Fibroblast of villous mesenchyme (primary cell): ENCODE measurements around the gene EDARADD. TPM values are rescaled to one million over a fixed set of nuclear protein-coding genes. Genes with fewer than 3 reads are reported as not detected.
"Not testable (repeated sequence)": the region's sequence is repeated elsewhere in the genome, so short reads cannot be mapped to it uniquely, and the experiment has no call there.

ENCODE experiments used
- DNase-seq: peaks from one replicate; pipeline ENCODE4 v3.0.0-alpha.2; 2010; ENCODE audit warnings: low read depth
- H3K4me3 ChIP-seq: 2 replicates; pipeline ENCODE4 v1.5.1; 2011; ENCODE audit warnings: low read depth, mild to moderate bottlenecking, low read length
- CTCF ChIP-seq: IDR thresholded peaks from 2 replicates; pipeline ENCODE4 v1.5.1; 2012; ENCODE audit warnings: low read depth, mild to moderate bottlenecking, low read length; ENCODE audit not compliant: insufficient read depth
- total RNA-seq: library from RNA; depleted of rRNA; stranded (reverse); fragments of >200 nt; gene quantifications from 2 replicates; pipeline ENCODE4 v1.2.3, GENCODE V29; 2012

The EDARADD gene
- total RNA-seq, 1 donor: 0.43 TPM

- DNase-seq: peak; percentile 56
- no peak for TF ChIP-seq CTCF
These were observed 39.5 kb upstream of the EDARADD start for GRCh38 chr1:236354330-236355147.

GRCh38 chr1:236356141-236356540, 37.9 kb upstream of the EDARADD start:
- TF ChIP-seq CTCF: no peak
- H3K4me3 ChIP-seq: no peak overlapping the region
- no peak for DNase-seq

More at GRCh38 chr1:236354330-236355147, 39.5 kb upstream of the EDARADD start:
- H3K4me3 ChIP-seq: no peak overlapping the region

GRCh38 chr1:236361909-236362590, 32.0 kb upstream of the EDARADD start:
- no peak for TF ChIP-seq CTCF
- H3K4me3 ChIP-seq: no peak overlapping the region
- no peak for DNase-seq

GRCh38 chr1:236363237-236363636, 30.8 kb upstream of the EDARADD start:
- no peak overlapping the region for H3K4me3 ChIP-seq
- no peak for TF ChIP-seq CTCF
- no peak for DNase-seq

- no peak for TF ChIP-seq CTCF
- no peak overlapping the region for H3K4me3 ChIP-seq
- DNase-seq: no peak
These were observed 28.0 kb upstream of the EDARADD start for GRCh38 chr1:236365999-236366570.

- H3K4me3 ChIP-seq: not testable (repeated sequence)
These were observed 27.4 kb upstream of the EDARADD start for GRCh38 chr1:236366681-236367080.

GRCh38 chr1:236370420-236370819, 23.7 kb upstream of the EDARADD start:
- no peak overlapping the region for H3K4me3 ChIP-seq
- no peak for DNase-seq
- no peak for TF ChIP-seq CTCF

More at GRCh38 chr1:236366681-236367080, 27.4 kb upstream of the EDARADD start:
- DNase-seq: not testable (repeated sequence)
